Lower leg skin (tissue), 3 donors: ENCODE data around the gene ADM.

Experiments
- POLR2A ChIP-seq, 2 donors: fragments of 450-650 bp; IDR thresholded peaks; one replicate each; pipeline ENCODE4 v1.6.1; 2016 to 2017; ENCODE audit warnings: antibody characterized with exemption in 2 of 2, mild to moderate bottlenecking in 1 of 2, moderate library complexity in 1 of 2
- TF ChIP-seq, protein P1 (sequence below), 3 donors: fragments of 450-650 bp; IDR thresholded peaks; one replicate each; pipeline ENCODE4 v1.5.1; 2016; ENCODE audit warnings: antibody characterized with exemption in 3 of 3, mild to moderate bottlenecking in 3 of 3, moderate library complexity in 2 of 3

DNA sequence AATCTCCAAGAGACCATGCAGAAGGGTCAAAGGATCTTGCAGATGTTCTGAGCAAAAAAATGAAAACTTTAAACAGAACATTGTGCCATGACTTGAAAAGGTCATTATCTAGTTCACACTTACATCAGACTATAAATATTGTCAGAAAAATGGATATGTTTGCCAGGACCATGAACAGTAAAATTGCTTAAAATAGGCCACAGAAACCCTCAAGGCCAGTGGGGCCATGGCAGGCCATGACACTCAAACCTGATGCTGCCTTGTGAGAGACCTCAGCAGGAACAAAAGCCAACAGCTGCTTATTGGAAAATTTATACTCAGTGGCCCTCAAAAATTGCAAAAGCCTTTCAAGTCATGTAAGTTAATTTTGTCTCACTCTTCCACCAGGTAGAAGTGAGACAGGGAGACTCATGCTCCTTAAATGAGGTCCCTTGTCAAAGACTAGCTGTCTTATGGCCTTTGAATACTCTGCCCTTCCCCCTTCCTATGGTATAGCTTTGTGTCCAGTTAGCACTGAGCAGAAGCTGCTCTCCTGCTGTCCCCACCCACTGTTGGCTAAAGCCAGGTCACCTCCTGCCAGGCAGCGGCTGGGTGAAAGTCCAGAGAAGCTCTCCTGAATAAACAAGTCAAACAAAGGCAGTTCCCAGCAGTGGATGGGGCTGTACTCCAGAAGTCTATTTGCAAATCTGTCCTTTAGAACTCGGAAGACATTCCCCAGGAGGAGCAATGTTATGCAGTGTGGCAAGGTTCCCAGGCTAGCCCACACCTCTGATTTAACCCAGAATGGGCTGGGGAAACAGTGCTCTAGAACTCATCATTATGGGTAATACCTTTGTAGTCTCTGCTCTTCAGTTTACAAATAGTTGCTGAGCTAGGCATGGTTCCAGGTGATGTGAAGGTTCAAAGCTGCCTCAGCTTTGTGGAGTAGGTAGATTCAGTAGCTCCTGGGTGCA lies 21.4 kb downstream of the ADM start:
- TF ChIP-seq, protein P1, sequence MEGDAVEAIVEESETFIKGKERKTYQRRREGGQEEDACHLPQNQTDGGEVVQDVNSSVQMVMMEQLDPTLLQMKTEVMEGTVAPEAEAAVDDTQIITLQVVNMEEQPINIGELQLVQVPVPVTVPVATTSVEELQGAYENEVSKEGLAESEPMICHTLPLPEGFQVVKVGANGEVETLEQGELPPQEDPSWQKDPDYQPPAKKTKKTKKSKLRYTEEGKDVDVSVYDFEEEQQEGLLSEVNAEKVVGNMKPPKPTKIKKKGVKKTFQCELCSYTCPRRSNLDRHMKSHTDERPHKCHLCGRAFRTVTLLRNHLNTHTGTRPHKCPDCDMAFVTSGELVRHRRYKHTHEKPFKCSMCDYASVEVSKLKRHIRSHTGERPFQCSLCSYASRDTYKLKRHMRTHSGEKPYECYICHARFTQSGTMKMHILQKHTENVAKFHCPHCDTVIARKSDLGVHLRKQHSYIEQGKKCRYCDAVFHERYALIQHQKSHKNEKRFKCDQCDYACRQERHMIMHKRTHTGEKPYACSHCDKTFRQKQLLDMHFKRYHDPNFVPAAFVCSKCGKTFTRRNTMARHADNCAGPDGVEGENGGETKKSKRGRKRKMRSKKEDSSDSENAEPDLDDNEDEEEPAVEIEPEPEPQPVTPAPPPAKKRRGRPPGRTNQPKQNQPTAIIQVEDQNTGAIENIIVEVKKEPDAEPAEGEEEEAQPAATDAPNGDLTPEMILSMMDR (IDR thresholded peaks at IDR 0.05): no peak
- TF ChIP-seq POLR2A (IDR thresholded peaks at IDR 0.05): no peak
